Stimulated activated CD8-positive, alpha-beta memory T cell treated with anti-CD3 and anti-CD28 coated beads, Interleukin-4, amount 100 ng/mL, for 1 hour (primary cell): ENCODE data around the gene TCF7.

ENCODE experiments used
- DNase-seq, 2 donors: peaks; one replicate each; pipeline ENCODE4 v3.0.0-alpha.2; 2020; ENCODE audit warnings: low read depth in 2 of 2, low spot score in 1 of 2

Gene TCF7

GRCh38 chr5:134131165-134131564, 16.7 kb downstream of the TCF7 start:
- DNase-seq = no peak

GRCh38 chr5:134131578-134132350, 17.3 kb downstream of the TCF7 start:
- DNase-seq = no peak

- DNase-seq = peak; percentile 47 to 62
Measured at GRCh38 chr5:134132372-134133187, 18.1 kb downstream of the TCF7 start.

GRCh38 chr5:134133188-134133994, 18.9 kb downstream of the TCF7 start:
- DNase-seq = no peak

GRCh38 chr5:134133995-134134541, 19.6 kb downstream of the TCF7 start:
- DNase-seq = no peak

- no peak for DNase-seq
Measured at GRCh38 chr5:134135091-134135655, 20.7 kb downstream of the TCF7 start.

GRCh38 chr5:134136221-134136631, 21.7 kb downstream of the TCF7 start:
- DNase-seq = no peak

GRCh38 chr5:134136771-134137170, 22.3 kb downstream of the TCF7 start:
- no peak for DNase-seq

GRCh38 chr5:134138416-134139376, 24.2 kb downstream of the TCF7 start:
- no peak for DNase-seq

- DNase-seq = no peak
Measured at GRCh38 chr5:134139377-134139851, 24.9 kb downstream of the TCF7 start.

- no peak for DNase-seq
Measured at GRCh38 chr5:134139891-134140469, 25.5 kb downstream of the TCF7 start.

GRCh38 chr5:134140530-134141201, 26.2 kb downstream of the TCF7 start:
- no peak for DNase-seq

GRCh38 chr5:134141331-134142050, 27.0 kb downstream of the TCF7 start:
- no peak for DNase-seq

GRCh38 chr5:134142052-134142451, 27.6 kb downstream of the TCF7 start:
- no peak for DNase-seq

GRCh38 chr5:134142806-134143205, 28.3 kb downstream of the TCF7 start:
- DNase-seq = no peak

GRCh38 chr5:134143431-134143830, 28.9 kb downstream of the TCF7 start:
- DNase-seq = no peak

GRCh38 chr5:134143944-134144941, 29.8 kb downstream of the TCF7 start:
- no peak for DNase-seq
